Large intestine (tissue), 3 donors: Measurements from ENCODE around the gene PLXNA3. TPM values are rescaled to one million over a fixed set of nuclear protein-coding genes. Genes with fewer than 3 reads are reported as not detected.

Experiments used
- DNase-seq, 2 donors: peaks; one replicate each; pipeline versions ENCODE4 v3.0.0 to v3.0.0-alpha.2; 2013
- H3K27ac ChIP-seq: one replicate; pipeline ENCODE4 v1.5.1; 2013; ENCODE audit warnings: low read length
- H3K27me3 ChIP-seq: 2 replicates; pipeline ENCODE4 v1.6.1; 2013; ENCODE audit warnings: low read length; ENCODE audit not compliant: control insufficient read depth, insufficient read depth
- H3K36me3 ChIP-seq: 2 replicates; pipeline ENCODE4 v1.6.1; 2013; ENCODE audit warnings: low read length; ENCODE audit not compliant: control insufficient read depth, insufficient read depth
- H3K4me1 ChIP-seq: one replicate; pipeline ENCODE4 v1.6.1; 2013; ENCODE audit warnings: low read length; ENCODE audit not compliant: control insufficient read depth, insufficient read depth
- H3K4me3 ChIP-seq: one replicate; pipeline ENCODE4 v1.5.1; 2013; ENCODE audit warnings: low read length
- H3K9me3 ChIP-seq: one replicate; pipeline ENCODE4 v1.6.1; 2013; ENCODE audit warnings: mild to moderate bottlenecking, low read depth, low read length, moderate library complexity; ENCODE audit not compliant: control insufficient read depth
- WGBS: methylation state at CpG from one replicate; pipeline ENCODE4 v1.1.5; 2013; ENCODE audit warnings: low lambda C conversion rate; ENCODE audit not compliant: insufficient coverage; 5-methylcytosine and 5-hydroxymethylcytosine counted together
- polyA plus RNA-seq: library from polyadenylated mRNA; unstranded; fragments of 120-200 nt; gene quantifications from one replicate; pipeline ENCODE4 v1.2.1, GENCODE V29; 2013

Gene PLXNA3
- polyA plus RNA-seq, 1 donor: 37.2 TPM

DNA sequence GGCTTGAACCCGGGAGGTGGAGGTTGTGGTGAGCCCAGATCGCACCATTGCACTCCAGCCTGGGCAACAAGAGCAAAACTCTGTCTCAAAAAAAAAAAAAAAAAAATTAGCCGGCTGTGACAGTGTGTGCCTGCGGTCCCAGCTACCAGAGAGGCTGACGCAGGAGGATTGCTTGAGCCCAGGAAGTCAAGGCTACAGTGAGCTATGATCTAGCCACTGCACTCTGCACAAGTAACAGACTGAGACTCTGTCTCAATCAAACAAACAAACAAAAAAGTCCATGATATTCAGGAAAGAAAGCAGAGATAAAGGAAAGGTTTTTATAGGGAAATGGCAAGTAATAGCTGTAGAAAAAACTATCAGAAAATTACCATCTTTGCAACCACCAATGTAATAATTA lies 23.1 kb downstream of the PLXNA3 start:
- Histone ChIP-seq H3K9me3 (no peaks in the 10 kb centered on the region), H3K4me3 (no peak overlapping the region), H3K4me1 (peaks cover 23% of the 10 kb centered on the region), H3K27ac (no peak overlapping the region), H3K36me3 (peaks cover 14% of the 10 kb centered on the region), H3K27me3 (no peaks in the 10 kb centered on the region)
- WGBS: no CpG with 5 or more reads among the region's 5 CpGs
- DNase-seq: no peak

DNA sequence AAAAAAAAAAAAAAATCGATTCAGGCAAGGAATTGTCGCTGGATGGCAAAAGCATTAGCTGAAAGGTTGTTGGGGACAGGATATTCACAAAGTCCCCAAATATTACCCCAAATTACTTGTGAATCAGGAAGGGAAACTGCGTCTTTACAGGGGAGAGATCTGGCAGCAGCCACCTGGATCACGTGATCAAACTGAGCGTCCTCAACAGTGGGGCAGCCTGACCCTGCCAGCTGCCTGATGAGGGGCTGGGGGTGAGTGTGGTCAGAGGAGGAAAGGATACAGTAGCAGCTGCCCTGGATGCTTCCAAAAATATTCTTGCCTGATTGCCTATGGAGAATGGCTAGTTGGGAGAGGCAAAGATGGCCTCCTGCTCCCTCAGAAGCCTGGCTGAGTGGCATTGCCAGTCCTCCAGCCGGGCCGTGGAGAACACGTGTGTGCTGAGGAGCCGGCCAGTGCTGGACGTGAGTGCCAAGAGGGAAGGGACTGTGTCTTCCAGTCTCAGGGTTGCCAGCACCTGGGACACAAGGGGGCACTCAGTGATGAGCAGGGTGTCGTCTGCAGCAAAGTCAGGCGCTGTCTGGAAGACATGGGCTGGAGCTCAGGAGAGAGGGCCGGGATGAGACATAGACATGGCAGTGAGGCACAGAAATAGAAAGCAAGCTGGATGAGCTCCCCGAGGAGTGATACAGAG lies 24.0 kb downstream of the PLXNA3 start:
- Histone ChIP-seq H3K27me3 (no peaks in the 10 kb centered on the region), H3K4me3 (no peak overlapping the region), H3K36me3 (peaks cover 14% of the 10 kb centered on the region), H3K27ac (no peak overlapping the region), H3K4me1 (peaks cover 25% of the 10 kb centered on the region), H3K9me3 (no peaks in the 10 kb centered on the region)
- DNase-seq: no peak
- WGBS: no CpG with 5 or more reads among the region's 14 CpGs

GRCh38 chrX:154482786-154483185 lies 24.7 kb downstream of the PLXNA3 start:
- no peak for DNase-seq
- Histone ChIP-seq H3K36me3 (peaks cover 16% of the 10 kb centered on the region), H3K4me1 (peaks cover 28% of the 10 kb centered on the region), H3K9me3 (no peaks in the 10 kb centered on the region), H3K27me3 (no peaks in the 10 kb centered on the region), H3K4me3 (no peak overlapping the region), H3K27ac (no peak overlapping the region)
- WGBS: no CpG with 5 or more reads among the region's 7 CpGs

DNA sequence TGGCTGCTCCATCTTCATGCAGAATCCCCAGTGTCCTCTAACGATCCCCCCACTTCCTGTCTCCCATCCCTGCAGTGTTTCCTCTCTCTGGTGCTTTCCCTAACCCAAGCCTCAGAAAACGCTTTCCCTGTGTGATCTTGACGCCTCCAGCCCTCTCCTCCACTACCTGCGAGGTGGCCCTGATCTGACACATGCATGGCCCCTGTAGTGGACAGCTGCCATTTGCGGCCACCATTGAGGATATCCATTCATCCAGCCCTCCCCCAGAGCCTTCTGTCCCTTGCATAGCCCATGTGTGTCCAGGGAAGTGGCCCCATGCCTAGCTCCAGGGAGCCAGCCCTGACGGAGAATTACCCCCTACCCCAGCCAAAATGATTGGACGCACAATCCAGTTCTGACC lies 25.2 kb downstream of the PLXNA3 start:
- H3K9me3 ChIP-seq: no peaks in the 10 kb centered on the region
- H3K27ac ChIP-seq: no peak overlapping the region
- H3K27me3 ChIP-seq: no peaks in the 10 kb centered on the region
- peaks cover 23% of the 10 kb centered on the region for H3K4me1 ChIP-seq
- DNase-seq: no peak
- H3K4me3 ChIP-seq: no peak overlapping the region
- WGBS: no CpG with 5 or more reads among the region's 7 CpGs
- H3K36me3 ChIP-seq: peaks cover 16% of the 10 kb centered on the region

- Histone ChIP-seq H3K9me3 (no peaks in the 10 kb centered on the region), H3K27ac (peak overlapping the region; percentile 57), H3K4me3 (no peak overlapping the region), H3K27me3 (no peaks in the 10 kb centered on the region), H3K4me1 (peaks cover 24% of the 10 kb centered on the region), H3K36me3 (peaks cover 19% of the 10 kb centered on the region)
- peak; percentile 38 to 60 for DNase-seq
- no CpG with 5 or more reads among the region's 16 CpGs for WGBS
Observed at GRCh38 chrX:154484255-154485149, 26.4 kb downstream of the PLXNA3 start.

DNA sequence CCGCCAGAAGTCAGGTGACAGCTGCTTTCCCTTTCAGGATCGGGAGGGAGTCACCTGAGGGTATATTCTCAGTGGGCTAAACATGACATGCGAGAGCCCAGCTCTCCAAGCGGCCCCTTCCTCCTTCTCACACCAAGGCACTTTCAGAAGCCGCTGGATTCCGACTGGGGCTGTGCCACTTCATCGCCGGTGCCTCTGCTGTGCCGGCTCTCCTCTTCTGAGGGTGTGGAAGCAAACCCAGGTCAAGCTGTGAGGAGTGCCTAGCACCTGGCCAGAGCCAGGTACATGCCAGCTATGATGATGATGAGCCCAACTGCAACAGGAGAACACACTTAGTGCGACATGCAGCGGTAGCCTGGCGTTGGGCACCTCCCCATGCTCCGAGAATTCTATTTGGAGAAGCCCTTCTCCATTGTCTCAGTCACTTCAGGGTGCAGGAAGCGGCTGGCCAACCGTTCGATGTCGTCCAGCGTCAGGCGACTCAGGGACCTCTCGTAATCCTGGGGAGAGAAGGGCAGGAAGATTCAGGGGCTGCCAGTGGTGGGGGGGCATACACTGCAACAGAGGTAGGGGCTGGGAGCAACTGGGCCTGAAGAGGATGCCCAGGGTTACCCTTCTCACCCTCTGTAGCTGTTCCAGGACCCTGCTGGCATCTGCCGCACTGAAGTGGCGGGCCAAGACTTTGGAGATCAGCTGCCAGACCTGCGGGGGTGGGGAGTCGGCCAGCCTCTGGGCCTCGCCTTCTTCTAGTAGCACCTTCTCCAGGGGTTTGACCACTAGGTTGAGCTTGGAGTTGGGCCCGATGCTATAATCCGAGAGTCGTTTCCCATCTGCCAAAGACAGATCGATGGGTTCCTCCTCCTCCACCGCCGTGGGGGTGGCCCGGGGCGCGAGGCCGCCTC lies 27.3 kb downstream of the PLXNA3 start:
- Histone ChIP-seq H3K36me3 (peaks cover 19% of the 10 kb centered on the region), H3K9me3 (no peaks in the 10 kb centered on the region), H3K4me1 (peaks cover 24% of the 10 kb centered on the region), H3K4me3 (peak overlapping the region; percentile 35), H3K27me3 (no peaks in the 10 kb centered on the region), H3K27ac (peak overlapping the region; percentile 51)
- DNase-seq: no peak
- WGBS: no CpG with 5 or more reads among the region's 35 CpGs

DNA sequence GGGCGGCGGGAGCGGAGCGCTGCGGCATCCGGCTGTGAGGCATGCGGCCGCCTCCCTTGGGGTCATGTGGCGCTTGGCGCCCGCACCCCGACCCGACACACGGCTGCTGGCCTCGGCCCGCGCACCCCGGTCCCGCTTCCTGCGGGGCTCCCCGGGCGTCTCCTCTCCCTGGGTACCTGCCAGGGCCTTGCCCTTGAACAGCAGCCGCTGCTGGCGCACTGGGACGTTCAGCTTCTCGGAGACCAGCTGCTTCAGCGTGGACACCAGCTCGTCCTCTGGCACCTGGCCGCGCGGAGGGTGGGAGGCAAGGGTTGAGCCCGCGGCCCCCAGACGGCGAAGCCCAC lies 27.9 kb downstream of the PLXNA3 start:
- H3K9me3 ChIP-seq: no peaks in the 10 kb centered on the region
- no peaks in the 10 kb centered on the region for H3K27me3 ChIP-seq
- WGBS: no CpG with 5 or more reads among the region's 35 CpGs
- H3K36me3 ChIP-seq: peaks cover 19% of the 10 kb centered on the region
- H3K4me3 ChIP-seq: peak overlapping the region; percentile 60
- peak in 1 of 2 donors; percentile 38 for DNase-seq
- peaks cover 24% of the 10 kb centered on the region for H3K4me1 ChIP-seq
- H3K27ac ChIP-seq: peak overlapping the region; percentile 38

- Histone ChIP-seq H3K27me3 (no peaks in the 10 kb centered on the region), H3K36me3 (peaks cover 19% of the 10 kb centered on the region), H3K27ac (peak within 1 kb of the TSS; percentile 89), H3K4me3 (peak within 1 kb of the TSS; percentile 60), H3K9me3 (no peaks in the 10 kb centered on the region), H3K4me1 (peaks cover 24% of the 10 kb centered on the region)
- DNase-seq: peak; percentile 43 to 72
- no CpG with 5 or more reads among the region's 95 CpGs for WGBS
Observed at GRCh38 chrX:154486396-154487207, 28.5 kb downstream of the PLXNA3 start, which contains the start of gene UBL4A. Gene UBL4A (minus strand): TSS chrX:154486615. CDS start chrX:154486584, 31 bp downstream.

DNA sequence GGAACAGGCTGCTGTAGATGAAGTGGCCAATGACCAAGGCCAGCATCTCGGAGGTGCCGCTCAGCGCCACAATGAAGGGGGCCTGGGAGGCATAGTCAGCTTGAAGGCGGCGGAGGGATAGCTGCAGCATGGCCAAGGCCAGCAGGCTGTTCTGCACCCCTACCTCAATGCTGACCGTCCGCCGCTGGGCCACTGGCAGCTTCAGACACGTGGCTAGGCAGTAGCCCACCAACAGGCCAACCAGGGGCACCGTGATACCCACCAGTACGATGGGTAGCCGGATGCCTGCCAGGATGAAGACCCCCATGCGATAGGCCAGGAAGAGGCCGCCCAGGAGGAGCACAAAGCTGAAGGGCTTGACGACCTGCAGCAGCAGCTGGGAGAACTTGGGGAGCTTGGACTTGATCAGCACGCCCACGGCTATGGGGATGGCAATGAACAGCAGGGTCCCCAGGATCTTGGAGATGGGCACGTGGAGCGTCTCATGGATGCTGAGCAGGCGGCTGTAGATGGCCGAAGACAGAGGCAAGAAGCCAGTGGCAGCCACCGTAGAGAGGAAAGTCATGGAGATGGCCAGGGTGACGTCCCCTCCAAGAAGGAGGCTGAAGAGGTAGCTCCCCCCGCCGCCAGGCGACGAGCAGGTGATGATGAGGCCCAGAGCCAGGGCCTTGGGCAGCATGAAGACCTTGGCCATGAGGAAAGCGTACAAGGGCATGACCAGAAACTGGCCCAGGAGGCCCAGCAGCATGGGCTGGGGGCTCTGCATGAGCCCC lies 29.6 kb downstream of the PLXNA3 start:
- Histone ChIP-seq H3K9me3 (no peaks in the 10 kb centered on the region), H3K4me3 (no peak overlapping the region), H3K27me3 (no peaks in the 10 kb centered on the region), H3K27ac (peak overlapping the region; percentile 89), H3K4me1 (peaks cover 24% of the 10 kb centered on the region), H3K36me3 (peaks cover 19% of the 10 kb centered on the region)
- no peak for DNase-seq
- no CpG with 5 or more reads among the region's 28 CpGs for WGBS
